GM12875 (cell line): Measurements from ENCODE around the gene ATP1A4.

Experiments
- H3K4me3 ChIP-seq: one replicate; pipeline ENCODE4 v1.5.1; 2011; ENCODE audit warnings: low read depth, low read length, control low read depth
- CTCF ChIP-seq: IDR thresholded peaks from 2 replicates; pipeline ENCODE4 v1.5.1; 2011; ENCODE audit warnings: low read depth, mild to moderate bottlenecking, control low read depth, inconsistent platforms, low read length, moderate library complexity, borderline replicate concordance; ENCODE audit not compliant: insufficient read depth

ATP1A4 gene

GRCh38 chr1:160134791-160135572, 16.4 kb upstream of the ATP1A4 start:
- no peak for TF ChIP-seq CTCF
- no peak overlapping the region for H3K4me3 ChIP-seq

GRCh38 chr1:160136121-160136925, 15.1 kb upstream of the ATP1A4 start:
- TF ChIP-seq CTCF, result no peak
- H3K4me3 ChIP-seq, result no peak overlapping the region

GRCh38 chr1:160136926-160137200, 14.5 kb upstream of the ATP1A4 start:
- no peak for TF ChIP-seq CTCF

GRCh38 chr1:160137216-160137862, 14.1 kb upstream of the ATP1A4 start:
- TF ChIP-seq CTCF, result no peak
- no peak overlapping the region for H3K4me3 ChIP-seq

More at GRCh38 chr1:160136926-160137200, 14.5 kb upstream of the ATP1A4 start:
- H3K4me3 ChIP-seq, result no peak overlapping the region

GRCh38 chr1:160139840-160140239, 11.6 kb upstream of the ATP1A4 start:
- TF ChIP-seq CTCF, result no peak
- H3K4me3 ChIP-seq, result no peak overlapping the region

GRCh38 chr1:160143695-160144094, 7.7 kb upstream of the ATP1A4 start:
- no peak for TF ChIP-seq CTCF

More at GRCh38 chr1:160143695-160144094, 7.7 kb upstream of the ATP1A4 start:
- H3K4me3 ChIP-seq, result no peak overlapping the region
